SW480 (cell line): ENCODE results near the gene MESP1.

Experiments
- DNase-seq: peaks from one replicate; pipeline ENCODE4 v3.0.0-alpha.2; 2016; ENCODE audit warnings: low spot score

The MESP1 gene

GRCh38 chr15:89781055-89781454 lies 30.0 kb upstream of the MESP1 start:
- DNase-seq = no peak

GRCh38 chr15:89780601-89781000 lies 29.6 kb upstream of the MESP1 start:
- no peak for DNase-seq

DNA sequence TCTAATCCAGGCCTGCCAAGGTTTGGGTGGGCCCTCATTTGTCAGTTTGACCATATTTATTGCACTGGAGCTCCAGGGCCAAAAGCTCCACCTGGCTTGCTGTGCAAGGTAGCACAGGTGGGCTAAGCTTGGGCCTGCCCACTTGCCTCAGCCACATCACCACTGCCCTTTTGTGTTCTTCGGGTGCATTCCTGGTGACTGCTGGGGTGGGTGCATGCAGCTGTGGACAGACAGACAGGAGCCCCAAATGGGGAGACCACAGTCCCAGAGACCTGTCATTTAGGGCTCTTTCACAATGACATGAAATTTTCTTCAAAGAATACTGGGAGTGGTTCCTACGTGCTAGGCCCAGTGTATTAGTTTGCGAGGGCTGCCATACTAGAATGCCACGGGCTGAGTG lies 27.8 kb upstream of the MESP1 start:
- DNase-seq = no peak

DNA sequence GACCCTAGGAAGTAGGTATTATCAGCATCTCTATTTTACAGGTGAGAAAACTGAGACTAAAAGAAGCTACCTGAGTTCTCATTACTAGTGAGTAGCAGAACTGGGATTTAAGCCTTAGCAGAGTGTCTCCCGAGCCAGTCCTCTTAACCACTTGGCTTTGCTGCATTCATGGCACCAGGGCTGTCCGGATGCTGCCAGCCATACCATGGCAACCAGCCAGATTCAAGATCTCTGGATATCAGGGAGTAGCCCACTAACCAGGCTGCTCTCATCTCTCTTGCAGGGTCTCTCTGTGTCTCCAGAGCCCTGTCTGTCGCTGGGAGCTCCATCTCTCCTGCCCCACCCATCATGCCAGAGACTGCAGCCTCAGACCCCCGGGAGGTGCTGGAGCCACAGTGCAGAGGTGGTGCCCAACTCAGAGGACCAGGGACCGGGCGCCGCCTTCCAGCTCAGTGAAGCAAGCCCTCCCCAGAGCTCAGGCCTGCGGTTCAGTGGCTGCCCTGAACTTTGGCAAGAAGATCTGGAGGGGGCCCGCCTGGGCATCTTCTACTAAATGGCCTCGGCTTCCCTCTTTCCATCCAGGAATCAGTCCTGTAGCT lies 26.8 kb upstream of the MESP1 start:
- DNase-seq = no peak

DNA sequence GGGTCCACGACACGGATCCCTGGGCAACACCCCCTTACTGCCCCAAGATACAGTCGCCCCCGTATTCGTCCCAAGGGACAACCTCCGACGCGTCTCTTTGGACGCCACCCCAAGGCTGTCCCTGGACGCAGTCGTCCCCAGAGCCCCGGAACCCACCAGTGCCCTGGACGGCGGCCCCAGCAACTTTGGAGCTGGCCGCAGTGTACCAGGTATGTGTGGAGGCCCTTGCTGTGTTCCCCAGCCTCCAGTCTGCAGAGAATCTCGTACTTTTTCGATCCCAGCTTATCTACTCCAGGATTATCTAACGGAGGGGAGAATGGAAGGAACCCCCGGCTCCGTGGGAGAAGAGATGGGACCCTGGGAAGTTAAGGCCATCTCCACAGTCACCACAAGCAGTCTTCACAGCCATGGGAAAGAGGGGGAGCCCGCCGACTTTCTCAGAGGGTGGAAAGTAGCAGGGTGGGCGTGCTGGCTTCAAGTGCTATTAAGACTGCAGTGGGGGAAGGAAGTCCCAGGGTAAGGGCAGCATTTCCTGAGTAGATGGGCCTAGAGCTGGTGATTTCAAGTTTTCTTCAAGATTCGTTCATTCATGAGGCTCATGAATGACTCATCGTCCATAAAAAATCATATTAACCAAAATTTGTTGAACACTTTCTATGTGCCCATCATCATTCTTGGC lies 26.2 kb upstream of the MESP1 start:
- DNase-seq = no peak

DNA sequence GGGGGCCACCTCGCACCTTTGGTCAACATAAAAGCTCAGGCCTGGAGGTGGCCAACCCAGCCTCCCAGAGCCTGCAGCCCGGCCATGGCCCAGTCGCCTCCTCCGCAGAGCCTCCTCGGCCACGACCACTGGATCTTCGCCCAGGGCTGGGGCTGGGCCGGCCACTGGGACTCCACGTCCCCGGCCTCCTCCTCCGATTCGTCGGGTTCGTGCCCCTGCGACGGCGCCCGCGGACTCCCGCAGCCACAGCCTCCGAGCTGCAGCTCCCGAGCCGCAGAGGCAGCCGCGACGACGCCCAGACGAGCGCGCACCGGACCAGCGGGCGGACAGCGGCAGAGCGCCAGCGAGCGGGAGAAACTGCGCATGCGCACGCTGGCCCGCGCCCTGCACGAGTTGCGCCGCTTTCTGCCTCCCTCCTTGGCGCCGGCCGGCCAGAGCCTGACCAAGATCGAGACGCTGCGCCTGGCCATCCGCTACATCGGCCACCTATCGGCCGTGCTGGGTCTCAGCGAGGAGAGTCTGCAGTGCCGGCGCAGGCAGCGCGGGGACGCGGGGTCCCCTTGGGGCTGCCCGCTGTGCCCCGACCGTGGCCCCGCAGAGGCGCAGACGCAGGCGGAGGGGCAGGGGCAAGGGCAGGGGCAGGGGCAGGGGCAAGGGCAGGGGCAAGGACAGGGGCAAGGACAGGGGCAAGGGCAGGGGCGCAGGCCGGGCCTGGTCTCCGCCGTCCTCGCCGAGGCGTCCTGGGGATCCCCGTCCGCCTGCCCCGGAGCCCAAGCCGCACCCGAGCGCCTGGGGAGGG lies 25.4 kb upstream of the MESP1 start, which contains the start of gene MESP2:
Gene MESP2, plus strand, starts transcription at position 59 of the 799 bp plus-strand sequence. Its CDS starts 26 bp downstream, at position 85.
- peak; percentile 47 for DNase-seq

- DNase-seq = no peak
These were observed 24.8 kb upstream of the MESP1 start for GRCh38 chr15:89775815-89776214.

DNA sequence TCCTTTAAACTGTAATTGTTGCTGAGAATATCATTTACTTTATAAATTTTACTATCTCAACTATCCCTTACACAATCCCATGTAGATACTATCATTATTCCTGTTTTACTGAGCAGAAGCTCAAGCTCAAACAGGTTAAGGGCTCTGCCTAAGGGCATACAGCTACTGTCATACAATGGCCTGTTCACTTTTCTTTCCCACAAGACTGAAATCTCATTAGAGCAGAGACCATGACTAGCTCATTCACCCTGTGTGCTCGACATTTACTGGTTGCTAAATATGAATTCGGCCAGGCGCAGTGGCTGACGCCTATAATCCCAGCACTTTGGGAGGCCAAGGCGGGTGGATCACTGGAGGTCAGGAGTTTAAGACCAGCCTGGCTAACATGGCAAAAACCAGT lies 23.4 kb upstream of the MESP1 start:
- DNase-seq = no peak

GRCh38 chr15:89772932-89773583 lies 22.0 kb upstream of the MESP1 start:
- DNase-seq = peak; percentile 33

GRCh38 chr15:89770041-89770440 lies 19.0 kb upstream of the MESP1 start:
- no peak for DNase-seq

GRCh38 chr15:89769366-89769765 lies 18.3 kb upstream of the MESP1 start:
- DNase-seq = no peak

- DNase-seq = no peak
These were observed 17.0 kb upstream of the MESP1 start for GRCh38 chr15:89768071-89768500.

- DNase-seq = no peak
These were observed 16.4 kb upstream of the MESP1 start for GRCh38 chr15:89767411-89767915.

DNA sequence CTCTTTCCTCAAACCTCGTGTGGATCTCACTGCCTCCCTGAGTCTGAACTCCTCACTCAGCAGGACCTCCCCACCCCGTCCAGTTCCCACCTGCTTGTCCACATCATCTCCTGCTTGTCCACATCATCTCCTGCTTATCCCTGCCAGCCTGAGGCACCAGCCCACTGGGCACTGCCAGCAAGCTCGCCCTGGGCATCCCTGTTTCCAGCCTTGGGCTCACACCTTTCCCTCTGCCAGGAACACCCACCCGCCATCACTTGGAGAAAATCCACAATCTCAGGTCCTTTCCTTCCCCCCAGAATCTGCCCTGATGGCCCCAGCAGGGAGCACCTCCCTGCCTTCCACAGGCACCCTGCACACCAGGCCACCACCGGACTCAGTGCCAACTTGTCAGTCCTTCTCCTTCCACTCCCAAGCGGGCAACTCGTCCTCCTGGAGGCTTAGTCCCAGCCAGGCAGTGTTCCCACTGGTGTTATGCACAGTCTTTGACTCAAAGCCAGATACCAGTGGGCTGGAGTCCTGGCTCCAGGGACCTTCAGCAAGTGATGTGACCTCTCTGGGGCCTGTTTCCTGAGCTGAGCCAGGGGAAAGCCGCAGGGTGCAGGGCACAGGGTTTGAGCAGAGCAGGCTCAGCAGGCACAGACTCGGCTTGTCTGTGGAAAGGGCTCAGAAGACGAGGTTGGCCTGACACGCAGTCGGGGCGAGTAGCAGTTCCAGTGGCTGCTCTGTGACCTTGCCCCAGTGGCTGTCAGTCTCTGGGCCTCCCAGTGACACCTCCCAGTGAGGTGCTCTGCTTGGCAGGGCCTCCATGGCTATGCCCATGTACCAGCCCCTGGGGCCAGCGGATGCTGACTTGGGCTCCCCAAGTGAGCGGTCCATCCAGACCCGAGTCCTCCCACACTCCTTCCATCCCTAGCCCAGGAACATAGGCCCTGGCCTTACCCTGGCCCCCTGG lies 15.6 kb upstream of the MESP1 start:
- no peak for DNase-seq

- DNase-seq = no peak
These were observed 14.6 kb upstream of the MESP1 start for GRCh38 chr15:89765694-89766093.

DNA sequence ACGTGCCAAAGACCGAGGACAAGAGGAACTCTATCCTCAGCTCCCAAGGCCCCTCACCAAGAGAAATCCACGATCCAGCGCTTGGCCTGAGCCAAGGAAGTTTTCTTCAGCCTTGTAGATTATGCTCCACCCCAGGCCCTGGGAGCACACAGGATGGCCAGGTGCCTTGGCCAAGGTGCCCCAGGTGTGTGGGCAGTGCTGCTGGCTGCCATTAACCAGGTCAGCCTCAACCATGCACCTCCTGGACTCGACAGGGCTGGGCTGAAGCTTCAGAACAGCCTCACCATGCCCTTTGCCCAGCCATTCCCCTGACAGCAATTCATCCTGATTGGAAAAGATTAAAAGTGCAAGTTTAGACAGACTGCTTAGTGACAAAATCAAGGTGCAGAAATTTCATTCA lies 10.9 kb upstream of the MESP1 start:
- DNase-seq = no peak

DNA sequence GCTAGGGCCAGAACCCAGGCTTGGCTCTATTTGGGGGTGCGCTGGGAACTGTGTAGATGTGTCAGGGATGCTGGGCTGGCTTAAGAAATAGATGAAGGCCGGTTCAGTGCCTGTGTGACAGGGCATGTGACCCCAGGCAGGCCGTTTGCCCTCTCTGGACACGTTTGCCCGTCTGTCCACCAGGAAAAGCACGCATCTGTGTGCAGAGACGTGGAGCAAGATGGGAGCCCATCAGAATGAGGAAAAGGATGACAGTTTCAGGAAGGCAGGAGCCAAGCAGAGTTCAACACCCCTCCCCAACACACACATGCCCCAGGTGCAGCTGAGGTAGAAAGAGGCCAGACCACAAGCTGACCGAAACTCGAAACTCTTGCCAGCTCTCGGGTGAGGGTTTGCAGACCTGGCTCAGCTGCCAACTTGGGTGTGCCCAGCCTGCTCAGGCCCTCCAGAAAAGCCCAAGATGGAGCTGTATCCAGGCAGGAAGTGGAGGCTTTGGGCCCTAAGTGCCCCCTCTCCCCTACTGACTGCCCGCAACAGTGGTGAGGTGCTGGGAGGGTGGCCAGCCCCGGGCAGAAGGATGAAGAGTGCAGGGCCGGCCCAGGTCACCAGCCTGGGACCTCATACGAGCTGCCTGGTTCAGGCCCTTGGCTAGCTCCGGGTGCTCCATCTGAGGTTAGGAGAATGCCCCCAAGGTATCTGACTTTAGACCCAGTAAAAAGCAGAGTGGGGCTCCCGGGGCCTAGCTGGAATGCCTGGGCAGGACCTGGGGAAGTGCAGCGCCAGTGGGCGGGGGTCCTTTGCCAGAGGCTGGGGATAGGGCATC lies 10.2 kb upstream of the MESP1 start:
- DNase-seq = no peak

- peak; percentile 51 for DNase-seq
These were observed 9.4 kb upstream of the MESP1 start for GRCh38 chr15:89760303-89761008.

DNA sequence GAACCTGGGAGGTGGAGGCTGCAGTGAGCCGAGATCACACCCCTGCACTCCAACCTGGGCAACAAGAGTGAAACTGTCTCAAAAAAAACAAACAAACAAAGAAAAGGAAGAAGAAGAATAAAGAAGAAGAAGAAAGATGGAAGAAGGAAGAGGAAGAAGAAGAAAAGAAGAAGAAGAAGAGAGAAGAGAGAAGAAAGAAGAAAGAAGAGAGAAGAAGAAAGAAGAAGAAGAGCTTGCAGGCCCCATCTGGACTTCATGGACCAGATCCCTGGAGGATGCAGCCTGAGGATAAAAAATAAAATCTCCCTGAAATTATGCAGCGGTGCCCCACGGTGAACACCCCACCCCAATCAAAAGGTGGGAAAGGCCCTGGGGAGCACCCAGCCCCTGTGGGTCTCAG lies 8.8 kb upstream of the MESP1 start:
- DNase-seq = no peak

GRCh38 chr15:89758981-89759380 lies 7.9 kb upstream of the MESP1 start:
- no peak for DNase-seq
